NT2/D1 (cell line): Measurements from ENCODE around the gene CYP27A1.

ENCODE experiments used
- SUZ12 ChIP-seq: IDR thresholded peaks from 2 replicates; pipeline ENCODE4 v1.6.1; 2011; ENCODE audit not compliant: insufficient read length, insufficient read depth; ENCODE audit errors: extremely low read depth
- YY1 ChIP-seq: IDR thresholded peaks from 2 replicates; pipeline ENCODE4 v1.6.1; 2011; ENCODE audit not compliant: insufficient read length, insufficient read depth
- ZNF274 ChIP-seq: IDR thresholded peaks from 2 replicates; pipeline ENCODE4 v1.6.1; 2011; ENCODE audit warnings: mild to moderate bottlenecking, low read depth, low read length

- TF ChIP-seq ZNF274, result no peak
- no peak for TF ChIP-seq YY1
- no peak for TF ChIP-seq SUZ12
Observed at GRCh38 chr2:218814540-218815243, 32.7 kb downstream of the CYP27A1 start.
